HTERT RPE-1 (cell line): ENCODE measurements around the gene SLFN5.
"Not testable (repeated sequence)": the region's sequence is repeated elsewhere in the genome, so short reads cannot be mapped to it uniquely, and the experiment has no call there.

ENCODE experiments used
- in situ Hi-C: fragments of 300-500 bp; cut with MboI; formaldehyde crosslinking; loops from 4 replicates; pipeline ENCODE4 v1.14.3; 2020; ENCODE audit warnings: low sequenced_read_pairs

Gene SLFN5

DNA sequence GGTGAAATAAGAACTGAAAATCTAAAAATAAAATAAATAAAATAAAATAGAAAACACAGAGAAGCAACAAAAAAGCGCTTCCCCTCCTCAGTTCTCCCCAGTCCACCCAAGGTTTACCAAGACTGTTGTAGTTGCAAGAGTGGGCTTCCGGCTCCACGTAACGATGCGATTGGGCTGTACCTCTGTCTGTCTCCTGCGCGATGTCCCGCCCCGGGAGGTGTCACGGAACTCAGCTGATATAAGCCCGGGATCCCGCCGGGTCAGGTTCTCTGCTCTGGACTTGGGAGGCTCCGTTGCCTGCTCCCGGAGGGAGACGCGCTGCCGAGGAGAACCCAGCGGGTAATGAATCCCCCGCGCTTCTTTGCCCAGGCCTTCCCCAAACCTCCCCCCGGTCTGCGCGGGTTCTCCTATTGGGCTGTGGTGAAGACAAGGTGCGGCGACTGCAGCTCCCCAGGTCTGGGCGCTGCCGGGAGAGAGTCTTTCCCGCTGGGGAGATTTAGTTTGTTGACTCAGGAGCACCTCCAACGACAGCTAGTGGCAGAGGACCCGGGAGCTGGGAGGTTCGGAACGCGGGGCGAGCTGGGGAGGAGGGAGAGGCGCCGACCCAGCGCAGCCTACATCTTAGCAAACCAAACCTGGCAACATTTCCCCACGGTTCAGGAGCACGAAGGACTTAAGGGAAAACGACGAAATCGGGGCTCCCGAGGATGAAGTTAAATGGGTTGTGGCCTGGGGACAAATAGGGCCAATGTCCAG is at the start of gene SLFN5:
Gene SLFN5, plus strand, starts transcription at position 268 of the 756 bp plus-strand sequence. CDS start 15,619 bp downstream, outside the sequence.
- in situ Hi-C loops: no loop called here

DNA sequence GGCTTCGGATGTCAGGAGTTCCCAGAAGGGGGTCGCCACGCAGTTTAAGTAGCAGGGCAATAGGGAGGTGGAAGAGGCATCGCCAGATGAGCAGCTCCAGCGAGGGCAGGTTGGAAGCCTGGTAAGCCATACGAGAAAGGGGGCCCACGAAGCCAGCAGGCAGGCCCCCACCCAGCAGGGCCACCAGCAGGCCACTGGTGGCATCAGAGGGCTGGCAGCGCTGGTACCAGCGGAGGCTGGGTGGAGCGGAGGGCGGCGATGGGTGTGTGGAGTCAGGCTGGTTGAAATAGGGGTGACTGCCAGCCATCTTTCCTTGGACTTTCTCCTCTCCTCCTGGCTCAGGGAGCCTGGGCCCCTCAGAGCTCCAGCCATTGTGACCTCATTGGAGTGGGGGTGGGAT is 48.9 kb upstream of the SLFN5 start, which contains the start of gene SLC35G3:
Gene SLC35G3, minus strand, starts transcription at position 393 of the 400 bp plus-strand sequence. Its CDS starts 86 bp downstream, at position 307.
- in situ Hi-C loops: not testable (repeated sequence)

DNA sequence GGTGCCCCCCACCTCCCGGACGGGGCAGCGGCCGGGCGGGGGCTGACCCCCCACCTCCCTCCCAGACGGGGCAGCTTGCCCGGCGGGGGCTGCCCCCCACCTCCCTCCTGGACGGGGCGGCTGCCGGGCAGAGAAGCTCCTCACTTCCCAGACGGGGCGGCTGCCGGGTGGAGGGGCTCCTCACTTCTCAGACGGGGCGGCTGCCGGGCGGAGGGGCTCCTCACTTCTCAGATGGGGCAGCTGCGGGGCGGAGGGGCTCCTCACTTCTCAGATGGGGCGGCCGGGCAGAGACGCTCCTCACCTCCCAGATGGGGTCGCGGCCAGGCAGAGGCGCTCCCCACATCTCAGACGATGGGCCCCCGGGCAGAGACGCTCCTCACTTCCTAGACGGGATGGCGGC is 47.8 kb upstream of the SLFN5 start:
- in situ Hi-C loops: not testable (repeated sequence)

- in situ Hi-C loops: not testable (repeated sequence)
Observed at GRCh38 chr17:35202582-35202981, 40.3 kb upstream of the SLFN5 start.

DNA sequence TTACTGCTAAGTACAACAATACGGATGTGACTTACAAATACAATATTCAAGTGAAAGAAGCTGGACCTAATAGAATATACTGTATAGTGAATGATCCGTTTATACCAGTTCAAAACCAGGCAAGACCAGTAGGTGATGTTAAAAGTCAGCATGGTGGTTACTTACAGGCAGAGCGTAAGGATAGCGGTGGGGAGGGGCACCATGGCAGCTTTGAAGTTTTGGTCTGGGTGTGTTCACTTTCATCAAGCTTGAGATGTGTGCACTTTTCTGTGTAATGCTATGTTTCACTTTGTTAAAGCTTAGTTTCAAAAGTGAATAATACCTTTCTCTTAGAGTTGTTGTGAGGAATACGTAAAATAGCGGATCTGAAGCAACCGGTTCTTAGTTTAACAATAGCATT is 32.1 kb upstream of the SLFN5 start:
- in situ Hi-C loops: no loop called here

GRCh38 chr17:35212668-35213067 is 30.2 kb upstream of the SLFN5 start:
- in situ Hi-C loops: no loop called here

GRCh38 chr17:35213412-35213940 is 29.4 kb upstream of the SLFN5 start:
- in situ Hi-C loops: no loop called here

DNA sequence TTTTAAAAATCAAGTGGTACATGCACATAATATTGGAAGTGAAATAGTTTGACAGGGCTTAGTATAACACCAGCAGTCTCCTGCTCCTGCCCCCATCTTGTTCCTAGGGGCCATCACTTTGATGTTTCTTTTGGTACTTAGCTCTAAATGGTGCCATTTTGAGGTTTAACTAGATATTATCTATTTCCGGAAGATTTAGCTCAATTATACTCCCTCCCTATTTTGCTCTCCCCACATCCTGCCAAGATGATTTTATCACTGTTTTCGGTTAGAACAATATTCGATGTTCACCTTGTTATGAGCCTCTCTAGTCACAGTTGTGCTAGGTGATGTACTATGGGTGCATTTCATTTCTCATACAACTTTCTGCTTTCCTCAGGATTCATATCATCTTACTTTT is 28.7 kb upstream of the SLFN5 start:
- in situ Hi-C loops: no loop called here

- in situ Hi-C loops: no loop called here
Observed at GRCh38 chr17:35214631-35215273, 28.1 kb upstream of the SLFN5 start.

GRCh38 chr17:35217107-35217506 is 25.8 kb upstream of the SLFN5 start:
- in situ Hi-C loops: no loop called here

- in situ Hi-C loops: no loop called here
Observed at GRCh38 chr17:35218915-35219314, 24.0 kb upstream of the SLFN5 start.

- in situ Hi-C loops: no loop called here
Observed at GRCh38 chr17:35222452-35222851, 20.4 kb upstream of the SLFN5 start.

DNA sequence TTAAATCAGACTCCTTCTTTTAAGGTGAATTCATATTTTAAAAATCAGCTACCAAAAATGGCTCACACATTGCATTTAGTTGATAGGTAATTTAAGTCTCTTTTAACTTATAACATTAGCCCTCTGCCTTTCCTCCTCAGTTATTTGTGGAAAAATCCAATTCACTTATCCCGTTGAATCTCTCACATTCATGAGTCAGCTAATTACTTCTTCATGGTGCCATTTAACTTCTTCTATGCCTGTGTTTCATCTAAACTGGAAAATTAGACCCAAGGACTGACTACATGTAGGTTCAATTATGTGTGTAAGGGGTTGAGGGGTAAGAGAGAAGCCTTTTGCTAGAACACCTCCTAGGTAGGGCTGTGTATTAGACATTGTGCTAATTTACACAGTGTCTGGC is 18.4 kb upstream of the SLFN5 start:
- in situ Hi-C loops: no loop called here

- in situ Hi-C loops: no loop called here
Observed at GRCh38 chr17:35227546-35227945, 15.3 kb upstream of the SLFN5 start.

- in situ Hi-C loops: no loop called here
Observed at GRCh38 chr17:35229638-35230037, 13.2 kb upstream of the SLFN5 start.

GRCh38 chr17:35234315-35234714 is 8.6 kb upstream of the SLFN5 start:
- in situ Hi-C loops: not testable (repeated sequence)

DNA sequence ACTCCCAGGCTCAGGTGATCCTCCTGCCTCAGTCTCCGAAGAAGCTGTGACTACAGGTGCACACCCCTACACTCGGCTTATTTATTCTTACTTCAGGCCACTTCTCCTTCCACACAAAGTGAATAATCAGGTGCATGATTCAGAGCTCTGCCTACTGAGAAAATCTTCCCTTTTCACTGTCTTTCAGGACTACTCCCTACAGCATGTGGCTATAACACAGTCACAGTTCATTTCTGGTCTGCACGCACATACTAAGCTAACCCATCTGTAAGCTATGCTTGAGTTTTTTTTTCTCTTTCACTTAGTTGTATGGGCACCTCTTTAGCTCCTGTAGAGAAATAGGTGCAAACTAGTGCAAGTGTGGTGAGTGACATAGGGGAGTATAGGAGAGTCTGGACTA is 7.6 kb upstream of the SLFN5 start:
- in situ Hi-C loops: no loop called here

GRCh38 chr17:35235917-35236316 is 7.0 kb upstream of the SLFN5 start:
- in situ Hi-C loops: no loop called here

DNA sequence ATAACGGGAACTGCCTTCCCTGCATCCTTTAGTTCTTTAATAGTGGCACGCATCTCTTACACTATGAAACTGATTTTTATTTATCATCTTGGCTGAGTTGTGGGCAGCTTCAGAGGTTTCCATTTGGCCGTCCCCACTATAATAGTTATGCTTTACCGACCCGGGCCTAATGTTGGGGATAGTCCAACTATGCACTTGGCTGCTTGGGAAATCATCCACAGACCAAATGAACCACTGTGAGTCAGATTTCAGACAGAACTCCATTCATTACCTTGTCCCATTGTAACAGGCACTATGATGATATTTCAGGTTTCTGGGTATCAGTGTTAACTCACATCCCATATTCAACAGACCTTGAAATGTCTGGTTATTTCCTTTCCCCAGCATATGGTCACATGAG is 6.1 kb upstream of the SLFN5 start:
- in situ Hi-C loops: no loop called here

GRCh38 chr17:35238821-35239220 is 4.1 kb upstream of the SLFN5 start:
- in situ Hi-C loops: no loop called here

DNA sequence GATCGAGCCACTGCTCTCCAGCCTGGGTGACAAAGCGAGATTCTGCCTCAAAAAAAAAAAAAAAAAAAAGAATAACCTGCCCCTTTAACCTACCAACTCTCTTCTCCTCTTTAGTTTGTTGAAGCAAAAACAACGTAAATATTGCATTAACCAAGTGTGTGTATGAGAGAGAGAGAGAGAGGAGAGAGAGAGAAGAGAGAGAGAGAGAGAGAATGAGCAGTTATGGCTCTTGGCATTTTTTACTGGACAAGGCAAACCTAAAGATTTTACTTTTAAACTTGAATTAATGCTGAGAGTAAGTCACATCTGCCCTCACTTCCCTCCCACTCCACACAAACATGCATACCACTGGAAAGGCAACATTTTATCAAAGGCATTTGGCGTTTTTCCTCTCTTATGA is 3.0 kb upstream of the SLFN5 start:
- in situ Hi-C loops: no loop called here

GRCh38 chr17:35240861-35241260 is 2.0 kb upstream of the SLFN5 start:
- in situ Hi-C loops: no loop called here
